Type B pancreatic cell (in vitro differentiated cells): Measurements from ENCODE around the gene SYT7. TPM values are rescaled to one million over a fixed set of nuclear protein-coding genes. Genes with fewer than 3 reads are reported as not detected.

Source experiments
- DNase-seq: peaks from one replicate; pipeline ENCODE4 v3.0.0; 2021; ENCODE audit warnings: mixed read lengths; ENCODE audit not compliant: unreplicated experiment; ENCODE audit errors: extremely low spot score
- H3K27ac Mint-ChIP-seq: 2 replicates; pipeline ENCODE4 v1.8.0; 2021; ENCODE audit warnings: mild to moderate bottlenecking, mixed read lengths
- H3K27me3 Mint-ChIP-seq: 2 replicates; pipeline ENCODE4 v1.8.0; 2021; ENCODE audit warnings: mixed read lengths
- H3K36me3 Mint-ChIP-seq: 2 replicates; pipeline ENCODE4 v1.8.0; 2021; ENCODE audit warnings: mixed read lengths
- H3K4me1 Mint-ChIP-seq: one replicate; pipeline ENCODE4 v1.8.0; 2021; ENCODE audit warnings: mixed read lengths; ENCODE audit not compliant: unreplicated experiment
- H3K4me3 Mint-ChIP-seq: 2 replicates; pipeline ENCODE4 v1.8.0; 2021; ENCODE audit warnings: mild to moderate bottlenecking, mixed read lengths
- H3K9me3 Mint-ChIP-seq: 2 replicates; pipeline ENCODE4 v1.8.0; 2021; ENCODE audit warnings: mixed read lengths
- total RNA-seq: library from RNA; stranded (reverse); gene quantifications from 2 replicates; pipeline ENCODE4 v1.2.1, GENCODE V29; 2021; ENCODE audit warnings: low replicate concordance
- TF ChIP-seq, protein P1 (sequence below): fragments of 200-600 bp; sonication (generic); conservative IDR thresholded peaks from 2 replicates; pipeline ENCODE4 v1.5.0; 2021; ENCODE audit warnings: antibody characterized with exemption, mild to moderate bottlenecking

Gene SYT7
- total RNA-seq, 1 donor from 2014 or later, result 26.5 TPM

DNA sequence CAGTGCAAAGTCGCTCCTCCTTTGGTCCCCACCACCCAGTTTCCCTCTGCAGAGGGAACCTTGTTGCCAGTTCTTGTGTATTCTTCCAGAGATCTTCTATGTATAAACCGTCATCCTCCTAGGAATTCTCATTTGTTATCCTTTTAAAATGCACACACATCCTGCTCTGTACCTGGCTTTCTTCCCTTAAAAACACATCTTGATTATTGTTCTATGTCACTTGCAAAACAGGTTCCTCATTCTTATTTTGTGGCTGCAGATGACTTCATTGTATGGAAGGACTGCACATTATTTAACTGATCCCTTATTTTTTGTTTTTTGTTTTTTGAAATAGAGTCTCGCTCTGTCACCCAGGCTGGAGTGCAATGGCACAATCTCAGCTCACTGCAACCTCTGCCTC, 26.6 kb upstream of the SYT7 start:
- Mint-ChIP-seq H3K27ac (peak overlapping the region; percentile 65), H3K36me3 (no peaks in the 10 kb centered on the region), H3K4me1 (peaks cover 19% of the 10 kb centered on the region), H3K4me3 (no peak overlapping the region), H3K27me3 (peaks cover 6% of the 10 kb centered on the region), H3K9me3 (no peaks in the 10 kb centered on the region)
- DNase-seq, result no peak
- TF ChIP-seq, protein P1, sequence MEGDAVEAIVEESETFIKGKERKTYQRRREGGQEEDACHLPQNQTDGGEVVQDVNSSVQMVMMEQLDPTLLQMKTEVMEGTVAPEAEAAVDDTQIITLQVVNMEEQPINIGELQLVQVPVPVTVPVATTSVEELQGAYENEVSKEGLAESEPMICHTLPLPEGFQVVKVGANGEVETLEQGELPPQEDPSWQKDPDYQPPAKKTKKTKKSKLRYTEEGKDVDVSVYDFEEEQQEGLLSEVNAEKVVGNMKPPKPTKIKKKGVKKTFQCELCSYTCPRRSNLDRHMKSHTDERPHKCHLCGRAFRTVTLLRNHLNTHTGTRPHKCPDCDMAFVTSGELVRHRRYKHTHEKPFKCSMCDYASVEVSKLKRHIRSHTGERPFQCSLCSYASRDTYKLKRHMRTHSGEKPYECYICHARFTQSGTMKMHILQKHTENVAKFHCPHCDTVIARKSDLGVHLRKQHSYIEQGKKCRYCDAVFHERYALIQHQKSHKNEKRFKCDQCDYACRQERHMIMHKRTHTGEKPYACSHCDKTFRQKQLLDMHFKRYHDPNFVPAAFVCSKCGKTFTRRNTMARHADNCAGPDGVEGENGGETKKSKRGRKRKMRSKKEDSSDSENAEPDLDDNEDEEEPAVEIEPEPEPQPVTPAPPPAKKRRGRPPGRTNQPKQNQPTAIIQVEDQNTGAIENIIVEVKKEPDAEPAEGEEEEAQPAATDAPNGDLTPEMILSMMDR, result no peak

DNA sequence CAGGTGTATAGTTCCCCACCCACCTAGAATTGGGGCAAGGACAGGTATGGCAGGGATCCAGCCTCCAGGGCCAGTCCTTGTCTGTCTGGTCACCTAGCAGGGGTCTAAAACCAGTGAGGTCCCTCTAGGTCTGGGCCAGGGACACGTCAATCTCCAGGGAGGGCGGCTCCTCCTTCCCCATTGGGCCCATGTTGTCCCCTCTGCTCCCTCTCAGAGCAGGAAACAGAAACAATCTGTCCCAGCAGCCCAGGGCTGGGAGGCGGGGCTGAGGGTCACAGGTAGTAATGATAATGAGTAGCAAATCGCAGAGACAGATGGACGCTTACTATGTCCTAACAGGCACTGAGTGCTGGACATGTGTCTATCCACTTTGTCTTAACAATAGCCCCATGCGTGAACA, 22.8 kb upstream of the SYT7 start:
- peaks cover 11% of the 10 kb centered on the region for H3K27me3 Mint-ChIP-seq
- DNase-seq, result no peak
- peaks cover 12% of the 10 kb centered on the region for H3K4me1 Mint-ChIP-seq
- H3K27ac Mint-ChIP-seq, result no peak overlapping the region
- no peaks in the 10 kb centered on the region for H3K36me3 Mint-ChIP-seq
- H3K9me3 Mint-ChIP-seq, result no peaks in the 10 kb centered on the region
- TF ChIP-seq, protein P1, result no peak
- no peak overlapping the region for H3K4me3 Mint-ChIP-seq

DNA sequence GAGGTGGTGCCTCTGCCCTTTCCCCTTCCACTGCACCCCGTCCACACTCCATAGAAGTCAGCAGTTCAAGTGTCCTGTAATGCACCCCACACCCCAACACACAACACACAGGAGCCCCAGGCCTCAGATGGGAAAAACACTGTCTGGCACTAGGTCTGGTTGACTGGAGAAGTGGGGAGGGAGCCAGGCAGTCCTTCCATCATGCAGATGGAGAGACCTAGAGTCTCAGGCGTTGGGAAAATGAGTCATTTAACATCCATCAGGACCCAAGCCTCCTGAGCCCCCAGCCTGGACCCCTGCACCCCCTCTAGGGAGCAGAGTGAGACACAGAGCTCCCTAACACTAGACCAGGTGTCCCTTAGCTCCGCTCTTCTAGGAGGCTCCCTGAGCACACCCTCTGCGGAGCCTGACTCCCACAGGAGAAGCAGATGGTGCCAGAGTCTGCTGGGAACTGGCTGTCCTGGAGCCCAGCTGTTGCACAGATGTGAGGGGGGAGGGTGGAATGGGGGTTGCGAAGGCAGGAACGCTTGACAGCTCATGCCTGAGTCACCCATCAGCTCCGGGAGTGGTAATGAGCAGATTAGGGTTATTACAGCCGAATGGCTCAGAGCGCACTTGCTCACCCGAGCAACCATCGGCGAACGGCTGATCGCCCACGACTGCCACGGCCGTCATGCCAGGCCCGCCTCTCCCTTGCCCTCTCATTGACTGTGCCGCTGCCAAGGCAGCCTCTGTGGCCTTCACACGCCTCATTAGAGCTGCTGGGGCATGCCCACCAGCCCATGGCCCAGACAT, 22.1 kb upstream of the SYT7 start:
- H3K4me3 Mint-ChIP-seq, result no peak overlapping the region
- DNase-seq, result no peak
- H3K27ac Mint-ChIP-seq, result no peak overlapping the region
- H3K4me1 Mint-ChIP-seq, result peaks cover 12% of the 10 kb centered on the region
- TF ChIP-seq, protein P1, result no peak
- no peaks in the 10 kb centered on the region for H3K9me3 Mint-ChIP-seq
- no peaks in the 10 kb centered on the region for H3K36me3 Mint-ChIP-seq
- peaks cover 15% of the 10 kb centered on the region for H3K27me3 Mint-ChIP-seq

- TF ChIP-seq, protein P1, result no peak
- Mint-ChIP-seq H3K36me3 (no peaks in the 10 kb centered on the region), H3K4me3 (no peak overlapping the region), H3K27ac (no peak overlapping the region), H3K27me3 (peaks cover 13% of the 10 kb centered on the region), H3K9me3 (no peaks in the 10 kb centered on the region), H3K4me1 (peaks cover 7% of the 10 kb centered on the region)
- DNase-seq, result no peak
Observed at GRCh38 chr11:61601512-61601911, 20.6 kb upstream of the SYT7 start.

GRCh38 chr11:61599968-61600710, 19.3 kb upstream of the SYT7 start:
- DNase-seq, result no peak
- Mint-ChIP-seq H3K36me3 (no peaks in the 10 kb centered on the region), H3K4me1 (peaks cover 7% of the 10 kb centered on the region), H3K27ac (no peak overlapping the region), H3K4me3 (no peak overlapping the region), H3K9me3 (no peaks in the 10 kb centered on the region), H3K27me3 (peaks cover 10% of the 10 kb centered on the region)
- TF ChIP-seq, protein P1, result no peak
